ENCODE data around the gene FBXW2.

The FBXW2 gene

GRCh38 chr9:120711841-120712538, 81.2 kb downstream of the FBXW2 start:
- peaks cover 25% of the 10 kb centered on the region for H3K36me3 Mint-ChIP-seq (ENCODE audit: low read depth)
- H3K9me3 Mint-ChIP-seq: no peaks in the 10 kb centered on the region
- peak overlapping the region; percentile 99 for H3K4me3 Mint-ChIP-seq
- peak overlapping the region; percentile 98 for H3K27ac Mint-ChIP-seq
- H3K27me3 Mint-ChIP-seq: no peaks in the 10 kb centered on the region
- intact Hi-C loops (cut with micrococcal nuclease): loop anchor here (2.0 to 5.0 kb wide), 2 partner anchors 40 to 93 kb away; no protein-coding TSS in a partner anchor
- H3K4me1 Mint-ChIP-seq (ENCODE audit: low read depth): peaks cover 44% of the 10 kb centered on the region

GRCh38 chr9:120711354-120711753, 81.9 kb downstream of the FBXW2 start:
- Mint-ChIP-seq H3K36me3 (ENCODE audit: low read depth) (peaks cover 25% of the 10 kb centered on the region), H3K27ac (peak overlapping the region; percentile 98), H3K9me3 (no peaks in the 10 kb centered on the region), H3K4me1 (ENCODE audit: low read depth) (peaks cover 49% of the 10 kb centered on the region), H3K4me3 (no peak overlapping the region), H3K27me3 (no peaks in the 10 kb centered on the region)
- intact Hi-C loops (cut with micrococcal nuclease): loop anchor here (5.0 kb wide), 1 partner anchor 39 kb away; no protein-coding TSS in a partner anchor

- peak overlapping the region; percentile 98 for H3K27ac Mint-ChIP-seq
- H3K27me3 Mint-ChIP-seq: no peaks in the 10 kb centered on the region
These were observed 82.9 kb downstream of the FBXW2 start for GRCh38 chr9:120710110-120710981.

GRCh38 chr9:120708526-120709224, 84.5 kb downstream of the FBXW2 start:
- H3K4me3 Mint-ChIP-seq: peak overlapping the region; percentile 52
- peaks cover 24% of the 10 kb centered on the region for H3K36me3 Mint-ChIP-seq (ENCODE audit: low read depth)
- peaks cover 49% of the 10 kb centered on the region for H3K4me1 Mint-ChIP-seq (ENCODE audit: low read depth)
- H3K27ac Mint-ChIP-seq: peak overlapping the region; percentile 98
- intact Hi-C loops (cut with micrococcal nuclease): no loop called here
- no peaks in the 10 kb centered on the region for H3K9me3 Mint-ChIP-seq
- no peaks in the 10 kb centered on the region for H3K27me3 Mint-ChIP-seq

More at GRCh38 chr9:120710110-120710981, 82.9 kb downstream of the FBXW2 start:
- intact Hi-C loops (cut with micrococcal nuclease): loop anchor here (5.0 kb wide), 1 partner anchor 38 kb away; no protein-coding TSS in a partner anchor
- H3K4me3 Mint-ChIP-seq: peak overlapping the region; percentile 82
- peaks cover 25% of the 10 kb centered on the region for H3K36me3 Mint-ChIP-seq (ENCODE audit: low read depth)
- no peaks in the 10 kb centered on the region for H3K9me3 Mint-ChIP-seq
- H3K4me1 Mint-ChIP-seq (ENCODE audit: low read depth): peaks cover 50% of the 10 kb centered on the region

- intact Hi-C loops (cut with micrococcal nuclease): no loop called here
- Mint-ChIP-seq H3K9me3 (no peaks in the 10 kb centered on the region), H3K4me1 (ENCODE audit: low read depth) (peaks cover 39% of the 10 kb centered on the region), H3K36me3 (ENCODE audit: low read depth) (peaks cover 18% of the 10 kb centered on the region), H3K27ac (no peak overlapping the region), H3K27me3 (no peaks in the 10 kb centered on the region), H3K4me3 (no peak overlapping the region)
These were observed 86.0 kb downstream of the FBXW2 start for GRCh38 chr9:120707170-120707569.

Data from dendritic cell treated with granulocyte-macrophage colony-stimulating factor and Interleukin-4, amounts not matched to agents 40 ng/mL and 50 ng/mL, for 4 days (primary cell).